Measurements from ENCODE around the gene SBF2.

GRCh38 chr11:10002221-10002620, 291.8 kb downstream of the SBF2 start:
- TF ChIP-seq, protein P1, sequence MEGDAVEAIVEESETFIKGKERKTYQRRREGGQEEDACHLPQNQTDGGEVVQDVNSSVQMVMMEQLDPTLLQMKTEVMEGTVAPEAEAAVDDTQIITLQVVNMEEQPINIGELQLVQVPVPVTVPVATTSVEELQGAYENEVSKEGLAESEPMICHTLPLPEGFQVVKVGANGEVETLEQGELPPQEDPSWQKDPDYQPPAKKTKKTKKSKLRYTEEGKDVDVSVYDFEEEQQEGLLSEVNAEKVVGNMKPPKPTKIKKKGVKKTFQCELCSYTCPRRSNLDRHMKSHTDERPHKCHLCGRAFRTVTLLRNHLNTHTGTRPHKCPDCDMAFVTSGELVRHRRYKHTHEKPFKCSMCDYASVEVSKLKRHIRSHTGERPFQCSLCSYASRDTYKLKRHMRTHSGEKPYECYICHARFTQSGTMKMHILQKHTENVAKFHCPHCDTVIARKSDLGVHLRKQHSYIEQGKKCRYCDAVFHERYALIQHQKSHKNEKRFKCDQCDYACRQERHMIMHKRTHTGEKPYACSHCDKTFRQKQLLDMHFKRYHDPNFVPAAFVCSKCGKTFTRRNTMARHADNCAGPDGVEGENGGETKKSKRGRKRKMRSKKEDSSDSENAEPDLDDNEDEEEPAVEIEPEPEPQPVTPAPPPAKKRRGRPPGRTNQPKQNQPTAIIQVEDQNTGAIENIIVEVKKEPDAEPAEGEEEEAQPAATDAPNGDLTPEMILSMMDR (IDR thresholded peaks at IDR 0.05; ENCODE audit: low read length) = no peak
- no peak for TF ChIP-seq EZH2 (IDR thresholded peaks at IDR 0.05; ENCODE audit: borderline replicate concordance, low read length)

Measured in OCI-LY1 (cell line).